Fibroblast of the conjunctiva (primary cell): ENCODE measurements around the gene GALK2.
"Not testable (repeated sequence)": the region's sequence is repeated elsewhere in the genome, so short reads cannot be mapped to it uniquely, and the experiment has no call there.

Experiments
- DNase-seq: peaks from one replicate; pipeline ENCODE4 v3.0.0-alpha.2; 2010; ENCODE audit warnings: low read depth

The GALK2 gene

GRCh38 chr15:49223536-49224274 is 53.7 kb downstream of the GALK2 start:
- no peak for DNase-seq

- DNase-seq = no peak
These were observed 55.7 kb downstream of the GALK2 start for GRCh38 chr15:49225572-49226281.

GRCh38 chr15:49227602-49228001 is 57.6 kb downstream of the GALK2 start:
- no peak for DNase-seq

GRCh38 chr15:49229922-49230321 is 59.9 kb downstream of the GALK2 start:
- no peak for DNase-seq

- DNase-seq = no peak
These were observed 62.3 kb downstream of the GALK2 start for GRCh38 chr15:49232236-49232806.

- peak; percentile 87 for DNase-seq
These were observed 65.5 kb downstream of the GALK2 start for GRCh38 chr15:49235446-49236124.

GRCh38 chr15:49236869-49237268 is 66.8 kb downstream of the GALK2 start:
- DNase-seq = no peak

GRCh38 chr15:49238342-49238741 is 68.3 kb downstream of the GALK2 start:
- no peak for DNase-seq

- DNase-seq = no peak
These were observed 69.1 kb downstream of the GALK2 start for GRCh38 chr15:49239105-49239504.

GRCh38 chr15:49242820-49243219 is 72.8 kb downstream of the GALK2 start:
- peak; percentile 49 for DNase-seq

- no peak for DNase-seq
These were observed 77.6 kb downstream of the GALK2 start for GRCh38 chr15:49247556-49248110.

- DNase-seq = no peak
These were observed 78.2 kb downstream of the GALK2 start for GRCh38 chr15:49248291-49248690.

GRCh38 chr15:49255966-49256759 is 86.1 kb downstream of the GALK2 start:
- no peak for DNase-seq

- not testable (repeated sequence) for DNase-seq
These were observed 95.1 kb downstream of the GALK2 start for GRCh38 chr15:49265117-49265516.

- DNase-seq = no peak
These were observed 95.9 kb downstream of the GALK2 start for GRCh38 chr15:49265911-49266310.

GRCh38 chr15:49270541-49271421 is 100.7 kb downstream of the GALK2 start:
- no peak for DNase-seq

GRCh38 chr15:49273734-49274318 is 103.8 kb downstream of the GALK2 start:
- DNase-seq = no peak

GRCh38 chr15:49278751-49279150 is 108.7 kb downstream of the GALK2 start:
- no peak for DNase-seq

GRCh38 chr15:49279521-49280456 is 109.7 kb downstream of the GALK2 start:
- DNase-seq = no peak
